H9 (cell line): Measurements from ENCODE around the gene ZBTB16. TPM values are rescaled to one million over a fixed set of nuclear protein-coding genes. Genes with fewer than 3 reads are reported as not detected.

Experiments used
- DNase-seq: peaks from one replicate; pipeline ENCODE4 v3.0.0-alpha.2; 2017
- H2AFZ ChIP-seq: one replicate; pipeline ENCODE4 v1.6.1; 2013; ENCODE audit warnings: mild to moderate bottlenecking, low read length, control low read depth, moderate library complexity
- H2AK5ac ChIP-seq: 2 replicates; pipeline ENCODE4 v1.6.1; 2013; ENCODE audit warnings: low read length, control low read depth, mixed read lengths; ENCODE audit not compliant: insufficient read length
- H2BK120ac ChIP-seq: one replicate; pipeline ENCODE4 v1.6.1; 2013; ENCODE audit warnings: low read depth, mild to moderate bottlenecking, low read length, control low read depth, inconsistent platforms; ENCODE audit not compliant: poor library complexity, severe bottlenecking
- H2BK12ac ChIP-seq: 2 replicates; pipeline ENCODE4 v1.6.1; 2013; ENCODE audit warnings: low read length, control low read depth, mixed read lengths, low read depth; ENCODE audit not compliant: insufficient read length
- H2BK15ac ChIP-seq: 2 replicates; pipeline ENCODE4 v1.6.1; 2013; ENCODE audit warnings: low read depth, low read length, control low read depth
- H2BK20ac ChIP-seq: one replicate; pipeline ENCODE4 v1.6.1; 2013; ENCODE audit warnings: low read depth, mild to moderate bottlenecking, low read length, control low read depth, inconsistent platforms; ENCODE audit not compliant: poor library complexity, severe bottlenecking
- H2BK5ac ChIP-seq: 2 replicates; pipeline ENCODE4 v1.6.1; 2013; ENCODE audit warnings: low read length, control low read depth, mixed read lengths; ENCODE audit not compliant: insufficient read length
- H3K14ac ChIP-seq: 2 replicates; pipeline ENCODE4 v1.6.1; 2013; ENCODE audit warnings: low read length, control low read depth; ENCODE audit not compliant: insufficient read depth
- H3K18ac ChIP-seq: 2 replicates; pipeline ENCODE4 v1.6.1; 2013; ENCODE audit warnings: low read depth, mild to moderate bottlenecking, mixed read lengths, low read length, control low read depth; ENCODE audit not compliant: insufficient read length
- H3K23ac ChIP-seq: 2 replicates; pipeline ENCODE4 v1.6.1; 2013; ENCODE audit warnings: low read length, control low read depth, mixed read lengths, low read depth; ENCODE audit not compliant: insufficient read length
- H3K23me2 ChIP-seq: 2 replicates; pipeline ENCODE4 v1.6.1; 2013; ENCODE audit warnings: low read depth, mild to moderate bottlenecking, mixed read lengths, low read length, control low read depth; ENCODE audit not compliant: insufficient read length, poor library complexity, severe bottlenecking
- H3K27ac ChIP-seq: 2 replicates; pipeline ENCODE4 v1.5.1; 2013; ENCODE audit warnings: low read length, control low read depth, mixed read lengths, low read depth; ENCODE audit not compliant: insufficient read length
- H3K27me3 ChIP-seq: 2 replicates; pipeline ENCODE4 v1.6.1; 2013; ENCODE audit warnings: low read length, control low read depth, inconsistent platforms; ENCODE audit not compliant: insufficient read depth
- H3K4ac ChIP-seq: 2 replicates; pipeline ENCODE4 v1.6.1; 2013; ENCODE audit warnings: low read depth, mild to moderate bottlenecking, control low read depth, inconsistent platforms, low read length, moderate library complexity
- H3K4me1 ChIP-seq: 2 replicates; pipeline ENCODE4 v1.6.1; 2013; ENCODE audit warnings: low read length, control low read depth, inconsistent platforms; ENCODE audit not compliant: insufficient read depth
- H3K4me2 ChIP-seq: 2 replicates; pipeline ENCODE4 v1.6.1; 2013; ENCODE audit warnings: low read length, control low read depth, mixed read lengths; ENCODE audit not compliant: insufficient read length, insufficient read depth
- H3K56ac ChIP-seq: 2 replicates; pipeline ENCODE4 v1.6.1; 2013; ENCODE audit warnings: low read depth, mild to moderate bottlenecking, mixed read lengths, low read length, control low read depth; ENCODE audit not compliant: insufficient read length
- H3K79me1 ChIP-seq: 2 replicates; pipeline ENCODE4 v1.6.1; 2013; ENCODE audit warnings: low read depth, mild to moderate bottlenecking, moderate library complexity, low read length, control low read depth, inconsistent platforms; ENCODE audit not compliant: insufficient read depth, poor library complexity, severe bottlenecking
- H3K79me2 ChIP-seq: 2 replicates; pipeline ENCODE4 v1.6.1; 2013; ENCODE audit warnings: low read length, control low read depth, inconsistent platforms; ENCODE audit not compliant: insufficient read depth
- H3K9ac ChIP-seq: 2 replicates; pipeline ENCODE4 v1.6.1; 2013; ENCODE audit warnings: low read length, control low read depth, mixed read lengths; ENCODE audit not compliant: insufficient read length; ENCODE audit errors: extremely low read depth
- H3K9me3 ChIP-seq: one replicate; pipeline ENCODE4 v1.6.1; 2013; ENCODE audit warnings: low read depth, low read length, inconsistent platforms; ENCODE audit not compliant: control insufficient read depth
- H3T11ph ChIP-seq: one replicate; pipeline ENCODE4 v1.6.1; 2013; ENCODE audit warnings: mild to moderate bottlenecking, low read length, control low read depth, inconsistent platforms
- H4K20me1 ChIP-seq: one replicate; pipeline ENCODE4 v1.6.1; 2013; ENCODE audit not compliant: control insufficient read depth, insufficient read length, insufficient read depth
- H4K5ac ChIP-seq: 2 replicates; pipeline ENCODE4 v1.6.1; 2013; ENCODE audit warnings: low read depth, mild to moderate bottlenecking, mixed read lengths, low read length, control low read depth; ENCODE audit not compliant: insufficient read length
- H4K8ac ChIP-seq: replicated peaks from 2 replicates; pipeline ENCODE4 v1.6.1; 2013; ENCODE audit warnings: low read length, control low read depth, mixed read lengths, low read depth; ENCODE audit not compliant: insufficient read length
- H4K91ac ChIP-seq: 2 replicates; pipeline ENCODE4 v1.6.1; 2013; ENCODE audit warnings: low read depth, mild to moderate bottlenecking, moderate library complexity, mixed read lengths, low read length, control low read depth; ENCODE audit not compliant: insufficient read length
- H3K27ac Mint-ChIP-seq, 3 experiments: 2 replicates in 2 of 3; 3 replicates in 1 of 3; pipeline ENCODE4 v1.8.0; 2020 to 2021; ENCODE audit warnings: mixed read lengths in 3 of 3, mild to moderate bottlenecking in 1 of 3, moderate library complexity in 1 of 3
- H3K27me3 Mint-ChIP-seq: 2 replicates; pipeline ENCODE4 v1.8.0; 2021; ENCODE audit warnings: low read depth, mild to moderate bottlenecking, moderate library complexity, mixed read lengths
- H3K36me3 Mint-ChIP-seq, 3 experiments: 2 replicates in 2 of 3; 3 replicates in 1 of 3; pipeline ENCODE4 v1.8.0; 2020 to 2021; ENCODE audit warnings: low read depth in 3 of 3, mixed read lengths in 3 of 3; ENCODE audit not compliant: insufficient read depth in 1 of 3
- H3K4me1 Mint-ChIP-seq, 2 experiments: 2 replicates each; pipeline ENCODE4 v1.8.0; 2020; ENCODE audit warnings: mixed read lengths in 2 of 2
- H3K4me3 Mint-ChIP-seq, 2 experiments: 2 replicates in 1 of 2; 3 replicates in 1 of 2; pipeline ENCODE4 v1.8.0; 2020 to 2021; ENCODE audit warnings: mild to moderate bottlenecking in 2 of 2, mixed read lengths in 2 of 2, moderate library complexity in 1 of 2
- H3K9me3 Mint-ChIP-seq, 2 experiments: 2 replicates in 1 of 2; 3 replicates in 1 of 2; pipeline ENCODE4 v1.8.0; 2020; ENCODE audit warnings: mild to moderate bottlenecking in 2 of 2, mixed read lengths in 2 of 2, moderate library complexity in 1 of 2
- CTCF ChIP-seq: fragments of 200-600 bp; sonication (generic); conservative IDR thresholded peaks from 3 replicates; pipeline ENCODE4 v1.8.0; 2021; ENCODE audit warnings: antibody characterized with exemption, mild to moderate bottlenecking
- WGBS: extraction: QIAGEN DNeasy Blood & Tissue Kit; methylation state at CpG from one replicate; pipeline ENCODE4 v1.1.7; 2013; ENCODE audit warnings: missing lambda C conversion rate, low lambda C conversion rate, mixed read lengths; ENCODE audit not compliant: insufficient read length; ENCODE audit errors: extremely low coverage; 5-methylcytosine and 5-hydroxymethylcytosine counted together
- total RNA-seq: library from RNA; stranded (reverse); gene quantifications from 2 replicates; pipeline ENCODE4 v1.2.1, GENCODE V29; 2021

The ZBTB16 gene
- total RNA-seq, 1 experiment from 2014 or later = not detected

DNA sequence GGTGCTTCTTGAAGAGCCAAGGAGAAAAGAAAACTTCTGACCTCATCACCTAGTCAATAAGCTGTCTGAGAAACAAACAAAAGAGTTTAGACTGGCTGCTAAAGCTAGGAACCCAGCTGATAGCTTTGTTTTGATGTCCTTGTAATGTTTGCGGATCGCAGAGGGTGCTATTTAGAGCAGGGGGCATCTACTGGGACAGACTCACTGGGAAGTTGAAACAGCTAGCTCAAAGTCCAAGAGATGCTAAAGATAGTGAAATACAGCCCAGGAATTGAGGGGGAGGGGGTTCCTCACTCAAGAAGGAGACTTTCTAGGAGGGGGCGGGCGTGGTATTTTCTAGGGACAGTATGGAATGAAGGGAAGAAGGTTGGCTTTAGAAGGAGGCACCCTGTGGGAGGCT is 18.9 kb downstream of the ZBTB16 start:
- Histone ChIP-seq H3K27me3 (peaks cover 9% of the 10 kb centered on the region), H3K9ac (no peak overlapping the region), H3K4me2 (no peak overlapping the region), H2BK5ac (no peak overlapping the region), H4K8ac (no peak overlapping the region), H3K4ac (no peak overlapping the region), H3K79me2 (no peaks in the 10 kb centered on the region), H3K18ac (no peak overlapping the region), H3K23ac (no peak overlapping the region), H2BK12ac (no peak overlapping the region), H2BK120ac (no peak overlapping the region), H4K5ac (no peak overlapping the region), H3K27ac (no peak overlapping the region), H3K79me1 (no peaks in the 10 kb centered on the region), H2AFZ (no peak overlapping the region), H2AK5ac (no peak overlapping the region), H4K20me1 (no peaks in the 10 kb centered on the region), H3K23me2 (no peaks in the 10 kb centered on the region), H3T11ph (no peak overlapping the region), H3K4me1 (peaks cover 8% of the 10 kb centered on the region; the same call in 1 of the 2 replicates), H2BK20ac (no peak overlapping the region), H2BK15ac (no peak overlapping the region), H3K56ac (no peak overlapping the region), H3K14ac (no peak overlapping the region), H4K91ac (no peak overlapping the region), H3K9me3 (no peaks in the 10 kb centered on the region)
- Mint-ChIP-seq H3K27me3 (peaks cover 98% of the 10 kb centered on the region), H3K36me3 (no peaks in the 10 kb centered on the region; a peak in 1 of 7 replicates), H3K9me3 (no peaks in the 10 kb centered on the region; a peak in 1 of 5 replicates), H3K4me3 (no peak overlapping the region), H3K27ac (no peak overlapping the region), H3K4me1 (peaks cover 32 to 54% of the 10 kb centered on the region in 2 experiments)
- TF ChIP-seq CTCF = no peak
- no peak for DNase-seq
- no CpG with 5 or more reads among the region's 4 CpGs for WGBS
